GM19193 (cell line): ENCODE data around the gene SIK3.

Experiments used
- POLR2A ChIP-seq: IDR thresholded peaks from 4 replicates; pipeline ENCODE4 v1.6.1; 2011; ENCODE audit not compliant: insufficient read depth, insufficient read length; ENCODE audit errors: extremely low read depth

SIK3 gene

DNA sequence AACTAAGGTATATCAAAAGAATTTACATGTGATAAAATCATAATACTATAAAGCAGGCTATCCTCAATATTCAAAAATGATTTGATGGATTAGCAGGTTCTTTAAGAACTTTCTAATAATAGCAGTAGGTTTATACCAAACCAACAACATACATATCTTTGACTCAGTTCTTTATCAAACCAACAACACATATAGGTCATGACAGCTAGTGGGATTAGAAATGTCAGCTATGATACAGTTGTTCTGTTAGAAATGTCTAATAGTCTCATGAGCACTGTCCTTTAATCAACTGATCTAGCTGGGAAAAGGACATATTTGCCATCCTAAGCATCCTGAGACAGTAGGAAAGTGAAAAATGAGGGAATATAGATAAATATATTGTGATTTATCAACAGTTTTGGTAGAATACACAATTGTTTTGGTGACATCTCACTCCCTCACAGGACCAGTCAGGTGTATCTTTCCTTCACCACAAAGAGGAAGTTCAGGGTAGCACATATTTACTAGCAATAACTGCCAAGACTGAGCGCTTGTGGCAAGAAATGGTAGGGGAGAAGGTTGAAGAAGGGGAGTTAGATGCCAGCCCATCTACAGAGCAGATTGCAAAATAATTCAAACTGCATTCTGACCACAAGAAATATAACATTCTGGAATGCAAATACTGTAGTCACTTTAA lies 170.0 kb downstream of the SIK3 start:
- TF ChIP-seq POLR2A = no peak

DNA sequence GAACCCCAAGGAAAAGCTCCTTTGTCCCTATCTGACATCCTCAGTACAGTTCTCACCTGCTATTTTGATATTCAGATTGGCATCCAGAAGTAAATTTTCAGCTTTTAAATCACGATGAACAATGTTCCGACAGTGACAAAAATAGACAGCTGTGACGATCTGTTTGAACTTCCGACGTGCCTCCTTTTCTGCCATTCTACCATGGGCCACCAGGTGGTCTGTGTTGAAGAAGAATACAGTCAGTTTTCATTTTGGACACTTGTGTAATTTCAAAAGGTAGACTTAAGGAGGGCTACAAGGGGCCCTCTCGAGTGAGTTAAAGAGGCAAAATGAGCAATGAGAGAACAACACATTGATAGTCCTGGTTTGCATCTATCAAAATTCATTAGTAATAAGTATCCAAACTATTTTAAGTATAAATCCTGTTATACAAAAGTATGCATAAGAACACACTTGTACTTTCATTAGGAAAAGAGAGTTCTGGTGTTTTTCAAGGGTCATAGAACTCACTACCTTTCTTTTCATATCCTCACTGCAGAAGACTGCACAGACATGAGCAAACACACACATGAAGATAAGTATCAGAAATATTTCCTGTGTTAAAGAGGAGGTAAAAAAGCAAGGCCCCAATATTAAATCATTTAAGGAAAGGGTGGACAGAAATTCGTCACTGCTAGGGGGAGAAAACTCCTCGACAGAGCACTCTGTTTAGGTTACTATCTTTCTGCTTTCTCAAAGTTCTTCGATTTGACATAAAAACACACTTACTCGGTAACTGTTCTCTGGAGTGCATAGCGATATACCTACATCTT lies 170.9 kb downstream of the SIK3 start:
- TF ChIP-seq POLR2A = no peak

DNA sequence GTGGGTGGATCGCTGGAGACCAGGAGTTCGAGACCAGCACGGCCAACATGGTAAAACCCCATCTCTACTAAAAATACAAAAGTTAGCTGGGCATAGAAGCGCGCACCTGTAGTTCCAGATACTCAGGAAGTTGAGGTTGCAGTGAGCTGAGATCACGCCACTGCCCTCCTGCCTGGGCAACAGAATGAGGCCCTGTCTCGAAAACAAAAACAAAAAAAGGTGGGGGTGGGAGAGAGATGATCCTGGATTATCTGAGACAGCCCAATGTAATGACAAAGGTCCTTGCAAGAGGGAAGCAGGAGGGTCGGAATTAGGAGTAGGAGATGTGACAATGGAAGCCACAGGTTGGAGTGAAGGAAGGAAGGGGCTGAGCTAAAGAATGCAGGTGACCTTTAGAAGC lies 173.2 kb downstream of the SIK3 start:
- TF ChIP-seq POLR2A = no peak

DNA sequence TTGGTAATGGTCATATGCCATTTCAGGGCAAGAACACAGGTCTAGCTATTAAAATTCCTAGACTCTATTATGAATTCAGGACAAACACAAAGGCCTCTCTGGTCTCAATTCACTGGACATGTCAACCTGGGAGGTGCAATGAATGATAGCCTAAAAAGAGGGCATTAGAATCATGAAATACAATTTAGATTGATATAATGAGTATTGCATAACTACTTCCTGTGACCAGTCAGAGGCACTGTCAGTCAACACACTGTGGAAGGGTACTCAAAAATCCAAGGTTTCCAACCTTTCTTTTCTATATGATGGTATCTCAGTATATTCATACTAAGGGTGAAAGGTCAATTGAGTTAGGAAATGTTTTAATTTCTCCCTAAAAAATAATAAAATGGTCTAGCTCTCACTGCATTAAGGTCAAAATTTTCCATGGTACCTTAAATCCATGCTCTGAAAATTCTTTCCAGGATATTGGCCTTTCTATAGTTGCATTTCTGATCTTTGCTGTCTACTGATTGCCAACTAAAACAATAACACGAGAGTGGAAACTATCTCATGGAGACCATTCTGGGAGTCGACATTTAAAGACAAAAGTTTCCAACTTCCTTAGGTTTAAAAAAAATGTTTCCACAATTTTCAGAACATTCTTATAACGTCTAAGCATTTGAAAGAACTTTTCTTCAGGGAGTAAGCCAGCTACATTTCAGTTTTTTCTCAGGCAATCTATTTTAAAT lies 179.1 kb downstream of the SIK3 start:
- TF ChIP-seq POLR2A = no peak

DNA sequence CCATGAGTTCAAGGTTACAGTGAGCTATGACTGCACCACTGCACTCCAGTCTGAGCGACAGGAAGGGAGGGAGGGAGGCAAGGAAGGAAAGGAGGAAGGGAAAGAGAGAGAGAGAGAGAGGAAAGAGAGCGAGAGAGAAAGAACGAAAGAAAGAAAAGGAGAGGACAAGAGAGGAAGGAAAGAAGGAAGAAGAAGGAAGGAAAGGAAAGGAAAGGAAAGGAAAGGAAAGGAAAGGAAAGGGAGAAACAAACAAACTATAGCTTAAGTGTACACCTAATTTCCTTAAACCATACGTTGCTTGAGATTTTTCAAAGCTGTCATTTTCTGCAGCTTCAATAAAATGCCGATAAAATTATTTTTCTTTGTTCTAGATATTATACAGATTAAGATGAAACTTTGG lies 180.6 kb downstream of the SIK3 start:
- TF ChIP-seq POLR2A = no peak

DNA sequence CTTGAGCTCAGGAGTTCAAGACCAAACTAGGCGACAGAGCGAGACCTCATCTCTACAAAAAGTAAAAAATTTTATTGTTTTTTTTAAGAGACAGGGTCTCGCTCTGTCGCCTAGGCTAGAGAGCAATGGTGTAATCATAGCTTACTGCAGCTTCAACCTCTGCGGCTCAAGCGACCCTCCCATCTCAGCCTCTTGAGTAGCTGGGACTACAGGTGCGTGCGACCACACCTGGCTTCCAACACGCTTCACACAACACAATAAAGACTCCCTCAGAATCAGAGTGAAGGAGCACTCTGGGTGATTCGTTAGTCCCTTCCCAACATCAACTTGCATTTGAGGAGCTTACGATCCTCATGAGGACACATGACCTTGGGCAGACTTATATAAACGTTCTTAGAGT lies 181.3 kb downstream of the SIK3 start:
- TF ChIP-seq POLR2A = no peak

DNA sequence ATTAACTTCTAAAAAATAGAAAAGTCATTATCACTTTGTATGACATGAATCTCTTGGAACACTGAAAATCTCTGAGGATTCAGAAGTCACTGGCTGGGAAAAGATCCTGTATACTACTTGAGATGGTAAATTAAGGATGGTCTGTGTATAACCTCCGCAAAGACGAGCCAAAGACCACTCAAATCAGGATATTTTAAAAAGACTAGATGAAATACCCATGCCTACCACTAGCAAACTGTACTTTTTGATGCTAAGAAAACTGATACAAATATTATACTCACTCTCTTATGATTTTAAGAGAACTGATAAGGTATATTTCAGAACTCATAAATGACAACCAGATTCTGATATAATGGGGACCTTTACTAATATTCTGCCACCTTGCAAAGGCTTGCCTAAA lies 182.2 kb downstream of the SIK3 start:
- no peak for TF ChIP-seq POLR2A

DNA sequence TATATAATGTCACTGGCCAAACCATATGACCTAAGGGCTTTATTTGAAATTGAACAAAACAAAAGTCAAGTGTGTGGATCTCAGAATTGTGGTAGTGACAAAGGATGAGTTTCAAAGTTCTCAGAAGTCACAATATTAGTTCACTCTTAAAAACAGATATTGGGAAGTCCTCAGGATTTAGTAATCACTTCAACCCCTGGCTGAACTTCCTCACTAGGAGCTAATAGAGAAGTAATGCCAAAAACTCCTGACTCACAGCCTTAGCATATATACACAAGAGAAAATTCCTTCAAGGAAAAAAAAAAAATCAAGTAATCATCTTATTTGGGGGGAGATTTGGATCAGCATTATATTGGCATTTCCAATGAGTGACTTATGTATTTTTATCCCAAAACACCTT lies 185.2 kb downstream of the SIK3 start:
- no peak for TF ChIP-seq POLR2A

DNA sequence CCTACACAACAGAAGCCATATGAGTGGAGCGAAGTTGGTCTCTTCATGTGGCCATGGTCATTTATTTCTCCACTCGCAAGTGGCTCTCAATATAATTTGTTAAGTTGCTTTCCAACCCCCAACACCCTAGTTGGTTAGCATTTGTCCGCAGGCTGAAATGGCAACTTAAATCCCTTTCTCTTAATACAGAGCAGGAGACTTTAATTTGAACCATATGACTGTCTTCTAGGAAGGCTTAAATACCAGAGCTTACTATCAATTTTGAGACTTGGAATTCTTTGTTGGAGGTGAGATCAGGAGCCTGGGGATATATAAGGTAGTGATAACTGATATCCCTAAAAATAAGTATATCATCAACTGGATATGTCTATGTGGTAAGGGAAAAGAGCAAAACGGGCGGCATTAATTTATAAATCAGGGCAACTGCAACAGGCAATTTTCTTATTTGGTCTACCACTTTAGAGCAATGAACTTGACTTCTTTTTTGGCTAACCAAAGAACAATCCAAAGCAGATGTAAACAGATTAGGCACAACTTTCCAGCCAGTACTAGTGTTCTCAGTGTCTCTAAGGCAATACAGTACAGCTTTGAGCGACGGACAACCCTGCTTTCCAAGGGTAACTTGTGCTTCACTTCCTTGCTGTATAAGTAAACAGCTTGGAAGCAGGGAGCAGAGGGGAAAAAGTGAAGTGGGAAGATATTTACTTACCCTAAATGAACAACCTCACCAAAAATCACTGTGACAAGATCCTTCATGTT lies 186.1 kb downstream of the SIK3 start:
- TF ChIP-seq POLR2A = no peak

DNA sequence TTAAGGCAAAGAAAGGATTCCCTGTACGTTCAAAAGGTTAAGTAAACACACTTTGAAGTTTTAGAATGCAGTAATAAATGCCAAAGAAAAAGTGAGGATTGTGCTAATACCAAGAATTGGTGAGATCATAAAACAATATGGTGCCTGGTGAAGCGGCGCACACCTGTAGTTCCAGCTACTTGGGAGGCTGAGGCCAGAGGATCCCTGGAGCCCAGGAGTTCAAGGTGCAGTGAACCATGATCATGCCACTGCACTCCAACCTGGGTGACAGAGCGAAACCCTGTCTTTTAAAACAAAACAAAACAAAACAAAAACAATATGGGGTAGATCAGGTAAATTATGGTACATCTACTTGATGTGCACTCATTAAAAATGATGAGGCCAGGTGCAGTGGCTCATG lies 187.4 kb downstream of the SIK3 start:
- TF ChIP-seq POLR2A = no peak

DNA sequence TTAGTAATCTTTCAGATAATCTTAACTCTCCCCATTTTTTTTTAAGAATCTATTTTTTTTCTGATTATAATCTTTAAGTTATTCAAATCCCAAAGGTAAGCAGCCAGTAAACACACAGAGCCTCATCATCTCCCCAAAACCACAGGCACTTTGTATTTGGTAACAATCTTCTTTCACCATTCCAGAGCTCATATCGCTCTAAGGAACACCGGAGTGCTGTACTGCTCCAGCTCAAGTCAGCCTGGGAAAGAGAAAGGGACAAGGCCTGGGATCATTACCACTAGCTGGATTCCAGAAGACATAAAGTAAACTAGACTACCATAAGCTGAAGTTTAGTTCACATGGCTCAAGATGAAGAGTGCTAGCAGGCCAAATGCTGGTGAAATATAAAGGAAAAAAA lies 187.8 kb downstream of the SIK3 start:
- TF ChIP-seq POLR2A = no peak

DNA sequence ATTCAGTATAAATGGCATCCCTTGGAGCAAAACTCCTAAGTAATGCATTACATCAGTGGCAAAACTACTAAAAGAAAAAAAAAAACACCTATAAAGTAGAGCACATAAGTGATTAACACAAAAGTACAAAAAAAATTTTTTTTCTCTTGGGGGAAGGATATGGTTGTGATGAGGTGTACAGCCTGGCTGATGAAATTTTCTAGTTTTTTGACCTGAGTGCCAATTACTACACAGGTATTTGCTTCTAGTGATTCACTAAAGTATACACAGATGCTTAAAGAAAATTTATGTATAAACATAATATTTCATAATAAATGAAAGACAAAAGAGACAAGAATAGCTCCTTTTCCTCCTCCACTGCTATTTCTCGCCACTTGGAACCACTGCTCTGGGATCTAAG lies 189.0 kb downstream of the SIK3 start:
- no peak for TF ChIP-seq POLR2A

DNA sequence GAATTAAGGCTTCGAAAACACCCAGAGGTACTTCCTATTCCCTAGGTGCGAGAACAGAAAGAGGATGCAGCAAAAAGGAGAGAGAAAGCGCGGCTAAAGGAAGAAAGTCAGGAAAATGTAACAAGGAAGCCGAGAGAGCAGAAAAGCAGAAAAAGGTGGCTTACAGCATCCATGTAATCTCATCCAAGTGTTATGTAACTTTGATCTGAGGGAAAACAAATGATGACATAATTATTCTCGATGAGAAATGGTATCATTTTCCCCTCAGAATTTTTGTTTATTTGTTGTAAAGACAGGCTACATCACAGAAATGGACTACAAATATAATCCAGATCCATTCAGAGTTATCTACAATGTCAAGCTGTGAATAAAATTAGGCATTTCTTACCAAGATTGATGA lies 191.7 kb downstream of the SIK3 start:
- TF ChIP-seq POLR2A = no peak

DNA sequence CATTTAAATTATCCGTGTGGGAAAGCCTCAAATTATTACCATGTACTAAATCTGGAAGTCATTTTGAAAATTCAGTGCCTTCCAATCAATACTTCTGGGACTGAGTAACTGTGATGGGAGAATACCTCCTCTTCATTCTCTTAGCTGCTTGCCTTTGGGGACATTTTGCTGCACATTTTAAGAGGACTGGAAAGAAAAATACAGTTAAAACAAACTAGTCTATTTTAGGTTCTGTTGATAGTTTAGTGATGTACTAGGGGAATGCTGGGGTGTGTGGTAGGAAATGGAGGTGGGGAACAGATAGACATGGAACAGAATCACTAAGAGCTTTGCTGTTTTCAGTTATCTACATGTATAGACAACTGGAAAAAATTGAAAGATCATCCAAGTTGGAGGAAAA lies 195.1 kb downstream of the SIK3 start:
- no peak for TF ChIP-seq POLR2A
